Ishikawa (cell line): ENCODE results near the gene UBE4B.

Experiments used
- CEBPB ChIP-seq: IDR thresholded peaks from 2 replicates; pipeline ENCODE4 v1.6.1; 2012
- CREB1 ChIP-seq: IDR thresholded peaks from 2 replicates; pipeline ENCODE4 v1.6.1; 2012; ENCODE audit warnings: low read depth
- EGR1 ChIP-seq: IDR thresholded peaks from 2 replicates; pipeline ENCODE4 v1.6.1; 2012
- EP300 ChIP-seq: IDR thresholded peaks from 2 replicates; pipeline ENCODE4 v1.6.1; 2012; ENCODE audit warnings: borderline replicate concordance
- FOXM1 ChIP-seq: IDR thresholded peaks from 2 replicates; pipeline ENCODE4 v1.6.1; 2012; ENCODE audit warnings: low read depth, borderline replicate concordance
- NFIC ChIP-seq: IDR thresholded peaks from 2 replicates; pipeline ENCODE4 v1.6.1; 2012
- RAD21 ChIP-seq: IDR thresholded peaks from 2 replicates; pipeline ENCODE4 v1.6.1; 2012; ENCODE audit warnings: low read depth
- TAF1 ChIP-seq: IDR thresholded peaks from 2 replicates; pipeline ENCODE4 v1.6.1; 2012; ENCODE audit warnings: low read depth, mild to moderate bottlenecking
- TCF12 ChIP-seq: IDR thresholded peaks from 2 replicates; pipeline ENCODE4 v1.6.1; 2012; ENCODE audit warnings: low read depth
- TEAD4 ChIP-seq: IDR thresholded peaks from 2 replicates; pipeline ENCODE4 v1.6.1; 2012
- YY1 ChIP-seq: IDR thresholded peaks from 2 replicates; pipeline ENCODE4 v1.6.1; 2012; ENCODE audit warnings: low read depth
- ZBTB7A ChIP-seq: IDR thresholded peaks from 2 replicates; pipeline ENCODE4 v1.6.1; 2012; ENCODE audit warnings: low read depth
- TF ChIP-seq, protein P1 (sequence below): IDR thresholded peaks from 2 replicates; pipeline ENCODE4 v1.6.1; 2012
- TF ChIP-seq, protein P2 (sequence below): IDR thresholded peaks from 2 replicates; pipeline ENCODE4 v1.6.1; 2012; ENCODE audit warnings: low read depth, mild to moderate bottlenecking
- TF ChIP-seq, protein P3 (sequence below): IDR thresholded peaks from 2 replicates; pipeline ENCODE4 v1.6.1; 2012

UBE4B gene

DNA sequence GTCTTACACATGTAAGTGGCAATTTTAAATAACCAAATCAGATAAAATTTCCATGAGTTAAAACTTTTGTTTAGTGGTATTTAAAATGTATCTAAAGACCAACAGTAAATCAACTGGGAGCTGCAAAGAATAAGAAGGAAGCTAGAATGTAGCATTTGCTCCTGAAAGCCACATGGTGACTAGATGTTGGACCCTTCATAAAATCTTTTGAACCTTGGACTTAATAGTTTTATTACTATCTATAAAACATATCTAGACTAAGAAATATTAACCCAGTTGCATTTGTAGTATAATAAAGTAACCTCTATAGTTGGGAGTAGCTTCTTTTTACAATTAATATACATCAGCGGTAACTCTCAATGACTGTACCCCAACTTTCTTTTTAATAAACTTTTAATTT is 72.1 kb downstream of the UBE4B start:
- TF ChIP-seq, protein P1, sequence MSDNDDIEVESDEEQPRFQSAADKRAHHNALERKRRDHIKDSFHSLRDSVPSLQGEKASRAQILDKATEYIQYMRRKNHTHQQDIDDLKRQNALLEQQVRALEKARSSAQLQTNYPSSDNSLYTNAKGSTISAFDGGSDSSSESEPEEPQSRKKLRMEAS: no peak
- no peak for TF ChIP-seq TEAD4
- no peak for TF ChIP-seq YY1
- no peak for TF ChIP-seq NFIC

DNA sequence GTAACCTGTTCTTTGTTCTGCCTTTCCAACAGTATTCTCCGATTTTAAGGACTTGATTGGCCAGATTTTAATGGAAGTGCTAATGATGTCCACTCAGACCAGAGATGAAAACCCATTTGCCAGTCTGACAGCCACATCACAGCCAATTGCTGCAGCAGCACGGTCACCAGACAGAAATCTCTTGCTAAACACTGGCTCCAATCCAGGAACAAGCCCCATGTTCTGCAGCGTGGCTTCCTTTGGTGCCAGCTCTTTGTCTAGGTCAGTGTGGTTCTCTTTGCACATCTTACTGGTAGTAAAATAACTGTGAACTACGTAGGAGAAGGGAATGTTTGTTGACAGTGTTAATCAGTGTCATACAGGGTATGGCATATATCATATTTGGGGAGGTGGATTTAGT is 72.7 kb downstream of the UBE4B start:
- TF ChIP-seq NFIC (no peak), RAD21 (no peak), TCF12 (no peak), ZBTB7A (no peak), YY1 (no peak), TEAD4 (no peak)
- TF ChIP-seq, protein P1: no peak
- TF ChIP-seq, protein P2, sequence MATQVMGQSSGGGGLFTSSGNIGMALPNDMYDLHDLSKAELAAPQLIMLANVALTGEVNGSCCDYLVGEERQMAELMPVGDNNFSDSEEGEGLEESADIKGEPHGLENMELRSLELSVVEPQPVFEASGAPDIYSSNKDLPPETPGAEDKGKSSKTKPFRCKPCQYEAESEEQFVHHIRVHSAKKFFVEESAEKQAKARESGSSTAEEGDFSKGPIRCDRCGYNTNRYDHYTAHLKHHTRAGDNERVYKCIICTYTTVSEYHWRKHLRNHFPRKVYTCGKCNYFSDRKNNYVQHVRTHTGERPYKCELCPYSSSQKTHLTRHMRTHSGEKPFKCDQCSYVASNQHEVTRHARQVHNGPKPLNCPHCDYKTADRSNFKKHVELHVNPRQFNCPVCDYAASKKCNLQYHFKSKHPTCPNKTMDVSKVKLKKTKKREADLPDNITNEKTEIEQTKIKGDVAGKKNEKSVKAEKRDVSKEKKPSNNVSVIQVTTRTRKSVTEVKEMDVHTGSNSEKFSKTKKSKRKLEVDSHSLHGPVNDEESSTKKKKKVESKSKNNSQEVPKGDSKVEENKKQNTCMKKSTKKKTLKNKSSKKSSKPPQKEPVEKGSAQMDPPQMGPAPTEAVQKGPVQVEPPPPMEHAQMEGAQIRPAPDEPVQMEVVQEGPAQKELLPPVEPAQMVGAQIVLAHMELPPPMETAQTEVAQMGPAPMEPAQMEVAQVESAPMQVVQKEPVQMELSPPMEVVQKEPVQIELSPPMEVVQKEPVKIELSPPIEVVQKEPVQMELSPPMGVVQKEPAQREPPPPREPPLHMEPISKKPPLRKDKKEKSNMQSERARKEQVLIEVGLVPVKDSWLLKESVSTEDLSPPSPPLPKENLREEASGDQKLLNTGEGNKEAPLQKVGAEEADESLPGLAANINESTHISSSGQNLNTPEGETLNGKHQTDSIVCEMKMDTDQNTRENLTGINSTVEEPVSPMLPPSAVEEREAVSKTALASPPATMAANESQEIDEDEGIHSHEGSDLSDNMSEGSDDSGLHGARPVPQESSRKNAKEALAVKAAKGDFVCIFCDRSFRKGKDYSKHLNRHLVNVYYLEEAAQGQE: no peak
- TF ChIP-seq, protein P3, sequence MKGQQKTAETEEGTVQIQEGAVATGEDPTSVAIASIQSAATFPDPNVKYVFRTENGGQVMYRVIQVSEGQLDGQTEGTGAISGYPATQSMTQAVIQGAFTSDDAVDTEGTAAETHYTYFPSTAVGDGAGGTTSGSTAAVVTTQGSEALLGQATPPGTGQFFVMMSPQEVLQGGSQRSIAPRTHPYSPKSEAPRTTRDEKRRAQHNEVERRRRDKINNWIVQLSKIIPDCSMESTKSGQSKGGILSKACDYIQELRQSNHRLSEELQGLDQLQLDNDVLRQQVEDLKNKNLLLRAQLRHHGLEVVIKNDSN: no peak

DNA sequence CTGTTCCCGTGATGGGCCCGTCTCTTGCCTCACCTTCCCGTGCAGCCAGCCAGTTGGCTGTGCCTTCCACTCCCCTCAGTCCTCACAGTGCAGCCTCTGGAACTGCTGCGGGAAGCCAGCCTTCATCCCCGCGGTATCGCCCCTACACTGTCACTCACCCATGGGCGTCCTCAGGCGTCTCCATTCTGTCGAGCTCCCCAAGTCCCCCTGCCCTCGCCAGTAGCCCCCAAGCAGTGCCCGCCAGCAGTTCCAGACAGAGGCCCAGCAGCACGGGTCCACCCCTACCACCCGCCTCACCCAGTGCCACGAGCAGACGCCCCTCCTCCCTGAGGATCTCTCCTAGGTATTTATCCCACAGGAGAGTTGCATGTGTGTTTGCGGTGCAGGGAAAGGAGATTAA is 73.5 kb downstream of the UBE4B start:
- TF ChIP-seq NFIC: no peak
- TF ChIP-seq TEAD4: no peak
- TF ChIP-seq, protein P1: no peak
- TF ChIP-seq EP300: no peak
- TF ChIP-seq TAF1: no peak
- no peak for TF ChIP-seq TCF12
- no peak for TF ChIP-seq EGR1
- TF ChIP-seq RAD21: no peak
- no peak for TF ChIP-seq CEBPB
- TF ChIP-seq, protein P3: no peak

DNA sequence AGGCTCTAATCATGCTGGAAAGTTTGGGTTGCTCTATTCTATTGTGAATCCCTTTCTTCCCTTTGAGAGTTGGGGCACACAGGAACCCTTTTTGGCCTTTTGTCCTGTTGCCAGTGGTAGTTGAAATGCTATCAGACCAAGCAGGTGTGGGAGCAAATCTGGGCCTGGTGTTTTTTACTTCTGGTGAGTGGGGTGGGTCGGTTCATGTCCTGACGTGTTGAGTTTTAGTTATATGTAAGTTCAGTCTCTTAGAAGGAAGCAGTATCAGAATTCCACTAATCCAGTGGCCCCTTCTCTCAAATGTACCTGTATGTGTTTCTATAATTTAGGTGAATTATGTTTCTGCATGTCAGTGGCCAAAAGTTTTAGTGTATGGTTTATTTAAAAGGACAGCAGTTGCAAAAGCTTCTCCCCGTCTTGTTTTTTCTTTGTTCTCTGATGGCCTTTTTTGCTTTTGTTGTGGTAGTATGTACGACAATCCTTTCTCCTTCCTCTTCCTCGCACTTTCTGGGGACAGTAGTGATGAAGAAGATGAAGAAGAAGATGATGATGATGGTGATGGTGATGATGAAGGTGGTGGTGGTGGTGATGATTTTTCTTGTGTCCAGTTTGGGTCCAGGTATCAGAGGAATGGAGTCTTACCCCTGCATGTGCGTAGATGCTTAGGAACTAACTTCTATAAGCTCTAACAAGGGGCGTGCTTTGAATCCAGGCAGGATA is 74.2 kb downstream of the UBE4B start:
- TF ChIP-seq RAD21 (no peak), ZBTB7A (no peak), TEAD4 (no peak), YY1 (no peak), EGR1 (no peak), CEBPB (no peak), FOXM1 (no peak), TCF12 (no peak), NFIC (no peak), CREB1 (no peak), EP300 (no peak), TAF1 (no peak)
- TF ChIP-seq, protein P3: no peak
- TF ChIP-seq, protein P2: no peak
- TF ChIP-seq, protein P1: no peak

DNA sequence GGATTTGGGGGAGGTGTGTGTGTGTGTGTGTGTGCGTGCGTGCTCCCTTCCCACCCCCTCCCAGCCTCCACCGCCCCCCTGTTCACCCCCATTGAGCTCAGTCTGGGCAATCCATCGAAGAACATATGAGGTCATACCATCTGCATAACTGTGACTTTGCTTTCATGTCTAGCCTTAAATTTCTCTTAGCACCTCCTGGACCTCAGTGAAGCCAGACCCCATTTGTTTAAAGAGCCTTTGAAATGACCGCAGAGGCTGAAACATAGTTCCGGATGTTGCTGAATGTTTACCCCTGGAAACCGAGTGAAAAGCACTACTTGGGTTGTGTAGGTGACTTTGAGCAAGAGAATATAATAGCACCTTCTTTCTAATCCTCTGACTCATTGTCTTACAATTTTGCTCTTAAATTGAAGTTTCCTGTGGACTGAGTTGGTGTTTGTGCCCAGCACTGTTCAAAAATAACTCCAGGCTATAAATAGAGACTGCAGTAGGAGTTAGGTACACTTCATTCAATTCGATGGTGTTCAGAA is 75.4 kb downstream of the UBE4B start:
- TF ChIP-seq TEAD4 (0 out of 2 replicates have a peak, but pooled peaks have one; percentile 20), RAD21 (no peak)
